GM19468 (cell line): ENCODE results near the gene CRIP2.

Experiments used
- ATAC-seq: cut with Tn5 transposase; IDR thresholded peaks from one replicate; pipeline ENCODE4 v1.9.1; 2021; ENCODE audit warnings: mild to moderate bottlenecking, moderate library complexity, moderate number of reproducible peaks; ENCODE audit not compliant: unreplicated experiment; ENCODE audit errors: extremely low read depth

The CRIP2 gene

GRCh38 chr14:105486163-105486973 is 11.7 kb downstream of the CRIP2 start, which contains the start of gene CRIP1:
TSS of gene CRIP1 (plus strand) at chr14:105486886. CDS start at chr14:105487260, 374 bp downstream.
- ATAC-seq = no peak

GRCh38 chr14:105486974-105487448 is 12.4 kb downstream of the CRIP2 start:
- no peak for ATAC-seq

- ATAC-seq = no peak
Observed at GRCh38 chr14:105487449-105487985, 12.9 kb downstream of the CRIP2 start.

- no peak for ATAC-seq
Observed at GRCh38 chr14:105487986-105488777, 13.6 kb downstream of the CRIP2 start.

GRCh38 chr14:105488781-105489541 is 14.3 kb downstream of the CRIP2 start:
- ATAC-seq = no peak

- no peak for ATAC-seq
Observed at GRCh38 chr14:105489542-105490266, 15.1 kb downstream of the CRIP2 start.

GRCh38 chr14:105490267-105490571 is 15.6 kb downstream of the CRIP2 start:
- no peak for ATAC-seq

DNA sequence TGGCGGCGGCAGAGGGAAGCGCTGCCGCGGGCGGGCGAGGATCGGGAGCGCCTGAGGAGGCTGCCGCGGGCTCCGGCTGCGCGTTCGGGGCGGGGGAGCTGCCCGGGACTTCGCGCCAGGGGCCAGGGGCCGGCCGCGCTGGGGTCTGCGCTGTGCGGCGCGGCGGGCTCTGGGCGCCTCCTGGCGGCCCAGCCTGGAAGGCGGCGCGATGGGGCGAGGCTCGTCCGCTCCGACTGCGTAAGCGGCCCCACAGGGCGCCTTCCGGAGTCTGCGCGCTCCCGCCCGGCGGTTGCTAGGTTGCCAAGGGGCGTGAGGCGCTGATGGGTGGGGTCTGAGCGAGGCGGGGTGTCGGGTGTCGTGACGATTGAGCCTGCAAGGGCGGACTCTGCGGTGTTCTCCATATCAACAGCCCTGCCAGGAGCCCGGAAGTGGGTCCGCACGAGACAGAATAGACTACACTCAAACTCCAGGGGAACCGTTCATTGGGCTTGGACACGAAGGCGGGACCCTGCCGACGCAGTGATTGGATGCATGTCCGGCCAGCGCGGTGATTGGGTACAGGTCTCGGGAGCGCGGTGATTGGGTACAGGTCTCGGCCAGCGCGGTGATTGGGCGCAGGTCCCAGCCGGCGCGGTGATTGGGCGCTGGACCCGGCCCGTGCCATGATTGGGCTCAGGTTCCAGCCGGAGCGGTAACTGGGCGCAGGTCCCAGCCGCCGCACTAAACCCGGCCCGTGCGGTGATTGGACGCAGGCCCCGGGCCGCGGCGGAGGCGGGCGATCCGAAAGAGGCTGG is 16.1 kb downstream of the CRIP2 start, which contains the start of gene TEDC1:
TEDC1 (plus strand) TSS at position 675 of the 794 bp plus-strand sequence. CDS start 130 bp downstream, outside the sequence.
- peak; percentile 69 for ATAC-seq

GRCh38 chr14:105491366-105491973 is 16.8 kb downstream of the CRIP2 start:
- ATAC-seq = no peak

DNA sequence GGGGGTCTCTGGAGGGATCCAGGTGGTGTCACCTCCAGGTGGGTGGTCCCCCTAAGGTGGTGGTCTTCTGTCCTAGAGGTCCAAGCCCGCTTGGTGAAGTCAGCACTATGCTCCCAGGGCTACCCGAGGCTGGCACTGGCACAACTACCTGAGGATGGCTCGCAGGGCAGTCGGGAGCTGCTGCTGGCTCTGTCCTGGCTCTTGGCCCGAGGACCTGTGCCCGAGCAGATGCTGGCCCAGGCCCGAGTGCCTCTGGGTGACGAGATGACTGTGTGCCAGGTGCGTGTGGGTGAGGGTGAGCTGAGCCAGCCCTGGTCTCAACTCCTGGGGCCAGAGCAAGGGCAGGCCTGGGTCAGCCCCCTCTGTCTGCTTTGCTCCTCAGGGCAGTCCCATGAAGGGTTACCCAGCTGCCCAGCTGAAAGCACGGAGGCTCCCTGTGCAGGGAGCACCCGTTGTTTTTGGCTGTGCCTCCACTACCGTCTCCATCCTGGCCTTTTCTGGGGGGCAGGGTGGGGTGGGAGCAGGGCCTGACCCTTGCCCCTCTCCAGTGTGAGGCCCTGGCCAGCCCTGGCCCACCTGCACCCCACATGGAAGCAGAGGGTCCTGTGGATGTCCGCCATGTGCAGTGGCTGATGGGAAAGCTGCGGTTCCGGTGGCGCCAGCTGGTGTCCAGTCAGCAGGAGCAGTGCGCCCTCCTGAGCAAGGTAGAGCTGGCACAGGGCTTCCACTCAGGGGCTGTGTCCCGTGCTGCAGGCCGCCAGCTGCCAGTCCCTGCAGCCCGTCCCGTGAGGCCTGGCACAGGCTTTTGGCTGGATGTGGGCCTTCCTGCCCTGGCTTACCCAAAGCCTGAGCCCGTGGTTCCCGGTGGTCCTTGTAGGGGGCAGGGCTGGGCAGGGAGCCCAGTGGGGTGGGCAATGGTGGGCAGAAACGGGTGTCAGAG is 17.7 kb downstream of the CRIP2 start:
- no peak for ATAC-seq

- ATAC-seq = no peak
Observed at GRCh38 chr14:105492971-105493871, 18.6 kb downstream of the CRIP2 start.

DNA sequence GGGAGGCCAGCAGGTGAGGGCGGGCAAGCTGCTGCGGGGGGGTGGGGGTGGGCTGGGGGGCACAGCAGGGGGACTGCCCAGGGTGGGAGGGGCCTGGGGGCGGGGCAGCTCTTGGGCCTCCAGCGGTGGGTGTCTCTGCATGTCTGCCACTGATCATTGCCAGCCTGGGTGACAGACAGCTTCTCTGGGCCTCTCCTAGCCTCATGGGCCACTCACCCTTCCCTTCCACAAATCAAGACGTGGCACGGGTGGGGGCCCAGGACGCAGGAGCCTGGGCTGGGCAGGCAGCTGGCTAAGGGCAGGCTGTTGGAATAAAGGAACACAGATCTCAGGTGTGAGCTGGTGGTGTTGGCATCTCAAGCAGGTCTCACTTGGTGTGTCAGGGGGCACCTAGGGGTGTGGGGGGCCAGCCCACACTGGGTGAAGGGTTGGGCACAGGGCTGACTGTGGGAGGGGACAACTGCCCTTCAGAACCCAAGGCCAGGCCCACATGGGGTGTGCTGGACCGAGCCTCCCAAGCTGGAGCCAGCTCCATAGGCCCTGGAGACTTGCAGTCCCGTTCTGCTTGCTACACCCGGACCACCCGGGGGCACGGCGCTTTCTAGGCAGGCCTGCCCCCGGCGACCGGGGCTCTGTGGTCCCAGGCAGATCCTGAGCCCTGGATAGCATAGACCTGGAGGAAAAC is 19.4 kb downstream of the CRIP2 start:
- ATAC-seq = no peak

DNA sequence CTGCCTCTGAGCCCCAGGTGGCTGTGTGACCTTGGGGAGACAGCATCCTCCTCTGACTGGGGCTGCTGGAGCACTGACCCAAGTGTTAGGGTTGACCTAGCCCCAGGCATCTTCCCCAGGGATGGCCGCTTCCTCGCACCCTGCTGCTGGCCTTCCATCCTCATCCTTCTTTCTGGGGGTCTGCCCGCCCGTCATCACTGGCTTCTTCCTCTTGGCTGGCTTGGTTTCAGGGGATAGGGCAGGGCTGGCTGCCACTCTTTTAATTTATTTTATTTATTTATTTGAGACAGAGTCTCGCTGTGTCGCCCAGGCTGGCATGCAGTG is 19.9 kb downstream of the CRIP2 start:
- no peak for ATAC-seq

DNA sequence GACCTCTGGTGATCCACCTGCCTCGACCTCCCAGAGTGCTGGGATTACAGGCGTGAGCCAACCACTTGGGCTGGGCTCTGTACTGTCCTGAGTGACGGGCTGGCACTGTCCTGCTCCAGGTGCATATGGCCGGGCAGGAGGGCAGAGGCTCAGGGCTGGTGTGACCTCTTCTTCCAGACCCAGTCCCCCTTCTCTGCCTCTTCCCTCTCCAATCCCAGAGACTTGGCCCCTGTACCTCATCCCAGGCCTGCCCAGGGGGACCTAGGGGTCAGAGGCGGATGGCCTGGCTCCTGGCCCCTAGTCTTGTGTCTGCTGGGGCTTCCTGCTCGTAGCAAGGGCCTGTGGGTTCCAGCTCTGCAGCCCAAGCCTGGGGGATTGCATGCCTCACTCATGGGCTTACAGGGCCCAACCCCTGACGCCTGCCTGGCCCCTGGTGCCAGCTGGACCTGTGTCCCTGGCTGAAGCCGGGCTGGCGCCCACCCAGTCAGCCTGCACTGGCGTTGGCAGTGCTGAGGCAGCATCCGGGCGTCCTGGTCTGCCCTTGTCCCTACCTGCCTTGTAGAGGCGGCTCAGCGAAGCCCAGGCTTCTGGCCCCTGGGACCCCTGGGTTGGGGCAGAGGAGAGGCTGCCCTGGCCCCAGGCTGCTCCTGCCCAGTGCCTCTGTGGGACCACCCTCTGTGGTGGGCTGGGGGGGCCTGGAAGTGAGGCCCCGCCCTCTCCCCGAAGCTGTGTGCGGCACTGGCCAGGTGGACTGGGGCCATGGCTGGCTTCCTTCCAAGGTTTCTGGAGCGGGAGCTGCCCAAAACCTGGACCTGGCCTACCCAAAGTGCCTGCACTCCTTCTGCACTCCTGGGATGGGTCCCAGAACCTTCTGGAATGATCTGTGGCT is 20.7 kb downstream of the CRIP2 start:
- ATAC-seq = no peak
